Thyroid gland (tissue), 4 donors: ENCODE data around the gene PCGF3.

ENCODE experiments used
- CTCF ChIP-seq, 6 experiments: fragments of 200-600 bp in 3 of 6; fragments of 450-650 bp in 3 of 6; sonication (generic) in 3 of 6; IDR thresholded peaks; one replicate each; pipeline ENCODE4 v1.5.1; 2016 to 2019; ENCODE audit warnings: antibody characterized with exemption in 6 of 6, mild to moderate bottlenecking in 2 of 6, inconsistent platforms in 1 of 6, moderate library complexity in 1 of 6
- POLR2A ChIP-seq, 2 donors: fragments of 450-650 bp; IDR thresholded peaks; one replicate each; pipeline ENCODE4 v1.6.1; 2017; ENCODE audit warnings: antibody characterized with exemption in 2 of 2, mild to moderate bottlenecking in 2 of 2, moderate library complexity in 1 of 2

- TF ChIP-seq CTCF (IDR thresholded peaks at IDR 0.05) (no peak), POLR2A (IDR thresholded peaks at IDR 0.05) (no peak)
Observed at GRCh38 chr4:718460-718859, 12.8 kb downstream of the PCGF3 start.
